Activated naive CD4-positive, alpha-beta T cell treated with anti-CD3 and anti-CD28 coated beads for 36 hours (primary cell): ENCODE data around the gene FOXN4. TPM values are rescaled to one million over a fixed set of nuclear protein-coding genes. Genes with fewer than 3 reads are reported as not detected.

ENCODE experiments used
- CTCF ChIA-PET: fragments of 350-600 bp; sonication (Branson Sonifier 250); formaldehyde crosslinking; loops from one replicate; lab custom pipeline; 2021; ENCODE audit warnings: antibody characterized with exemption; lab: Charles Lee
- DNase-seq: peaks from one replicate; pipeline ENCODE4 v3.0.0-alpha.2; 2020
- H3K27ac Mint-ChIP-seq: one replicate; pipeline ENCODE4 v1.8.0; 2021; ENCODE audit warnings: mild to moderate bottlenecking, mixed read lengths
- H3K27me3 Mint-ChIP-seq: one replicate; pipeline ENCODE4 v1.8.0; 2021; ENCODE audit warnings: low read depth, mixed read lengths
- H3K36me3 Mint-ChIP-seq: one replicate; pipeline ENCODE4 v1.8.0; 2021; ENCODE audit warnings: low read depth, mixed read lengths
- H3K4me1 Mint-ChIP-seq: one replicate; pipeline ENCODE4 v1.8.0; 2021; ENCODE audit warnings: low read depth, mixed read lengths
- H3K4me3 Mint-ChIP-seq: one replicate; pipeline ENCODE4 v1.8.0; 2021; ENCODE audit warnings: mild to moderate bottlenecking, moderate library complexity, mixed read lengths
- H3K9me3 Mint-ChIP-seq: one replicate; pipeline ENCODE4 v1.8.0; 2021; ENCODE audit warnings: mixed read lengths
- intact Hi-C: fragments of 100-400 bp; cut with micrococcal nuclease; formaldehyde crosslinking; loops from one replicate; pipeline ENCODE4 v1.15.1; 2023
- total RNA-seq, 2 experiments: library from RNA; stranded (reverse); gene quantifications; one replicate each; pipeline ENCODE4 v1.2.3, GENCODE V29; 2021

The FOXN4 gene
- total RNA-seq, 2 experiments from 2014 or later, result not detected

DNA sequence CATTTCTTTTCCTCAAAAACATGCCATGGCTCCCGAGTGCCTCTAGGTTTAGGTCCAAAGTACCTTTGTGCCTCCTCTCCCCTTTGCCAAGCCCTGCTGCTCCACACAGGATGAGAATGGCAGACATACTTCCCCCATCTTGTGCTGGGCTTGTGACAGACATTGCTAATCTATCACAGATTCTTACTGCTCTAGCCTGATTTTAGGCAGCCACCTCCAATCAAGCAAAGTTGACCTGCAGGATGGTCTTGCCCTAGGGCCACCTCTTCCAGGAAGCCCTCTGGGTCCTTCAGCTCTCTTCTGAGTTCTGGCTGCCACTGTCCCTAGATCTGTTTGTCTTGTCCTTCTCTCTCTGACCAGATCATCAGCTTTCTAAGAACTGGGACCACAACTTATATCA is 20.5 kb downstream of the FOXN4 start:
- Mint-ChIP-seq H3K27ac (no peak overlapping the region), H3K27me3 (peaks cover 10% of the 10 kb centered on the region), H3K4me3 (no peak overlapping the region), H3K36me3 (no peaks in the 10 kb centered on the region), H3K9me3 (no peaks in the 10 kb centered on the region), H3K4me1 (no peaks in the 10 kb centered on the region)
- no peak for DNase-seq
- intact Hi-C loops, result no loop called here
- CTCF ChIA-PET, result no interaction called here

DNA sequence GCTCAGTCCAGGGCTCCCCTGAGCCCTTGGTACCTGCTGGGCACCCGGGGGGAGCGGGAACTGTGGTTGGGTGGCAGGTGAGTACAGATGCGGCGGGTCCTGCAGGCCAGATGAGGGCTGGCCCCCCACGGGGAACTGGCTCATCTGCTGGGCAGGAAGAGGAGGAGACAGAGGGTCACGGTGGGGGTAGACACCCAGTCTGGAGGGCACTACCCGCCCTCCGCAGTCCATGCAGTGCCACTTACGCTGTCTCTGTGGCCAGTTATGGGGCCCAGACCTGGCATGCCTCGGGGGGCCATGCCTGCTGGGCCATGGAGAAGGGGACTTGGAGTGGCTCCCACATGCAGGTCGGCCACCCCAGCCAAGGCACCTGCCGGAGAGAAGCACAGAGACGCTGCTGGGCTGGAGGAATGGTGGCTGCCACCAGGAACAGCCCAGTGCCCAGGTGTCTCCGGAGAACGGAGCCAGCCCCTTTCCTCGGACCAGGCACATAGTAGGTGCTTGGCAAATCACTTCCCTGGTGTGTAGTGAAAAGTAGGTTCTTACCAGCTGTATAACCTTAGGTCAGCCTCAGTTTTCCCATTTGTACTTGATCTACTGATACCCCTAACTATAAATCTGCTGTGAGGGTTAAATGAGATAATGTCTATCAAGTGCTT is 21.1 kb downstream of the FOXN4 start:
- no peak overlapping the region for H3K4me3 Mint-ChIP-seq
- DNase-seq, result no peak
- no peaks in the 10 kb centered on the region for H3K4me1 Mint-ChIP-seq
- H3K27me3 Mint-ChIP-seq, result peaks cover 10% of the 10 kb centered on the region
- no peaks in the 10 kb centered on the region for H3K9me3 Mint-ChIP-seq
- H3K36me3 Mint-ChIP-seq, result no peaks in the 10 kb centered on the region
- CTCF ChIA-PET, result no interaction called here
- no peak overlapping the region for H3K27ac Mint-ChIP-seq
- intact Hi-C loops, result no loop called here

DNA sequence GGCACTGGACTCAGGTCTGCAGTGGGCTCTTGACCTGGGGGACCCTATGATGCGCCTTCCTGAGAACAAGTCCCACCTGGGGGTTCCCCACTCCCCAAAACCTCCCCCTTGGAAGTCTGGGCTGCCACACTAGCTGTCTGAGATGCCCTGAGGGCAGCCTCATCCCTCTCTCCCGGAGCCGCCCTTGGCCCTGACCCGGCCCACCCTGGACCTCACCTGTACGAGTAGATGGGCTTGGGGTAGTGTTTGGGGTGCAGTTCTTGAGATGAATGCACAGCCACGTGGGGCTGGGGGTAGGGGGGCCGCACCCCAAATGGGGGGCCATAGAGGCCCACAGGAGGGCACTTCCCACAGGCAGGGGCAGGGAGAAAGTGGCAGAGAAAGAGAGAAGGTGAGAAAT is 21.9 kb downstream of the FOXN4 start:
- H3K36me3 Mint-ChIP-seq, result no peaks in the 10 kb centered on the region
- intact Hi-C loops, result no loop called here
- no peaks in the 10 kb centered on the region for H3K4me1 Mint-ChIP-seq
- CTCF ChIA-PET, result no interaction called here
- peaks cover 7% of the 10 kb centered on the region for H3K27me3 Mint-ChIP-seq
- H3K4me3 Mint-ChIP-seq, result no peak overlapping the region
- H3K9me3 Mint-ChIP-seq, result no peaks in the 10 kb centered on the region
- DNase-seq, result no peak
- H3K27ac Mint-ChIP-seq, result no peak overlapping the region

DNA sequence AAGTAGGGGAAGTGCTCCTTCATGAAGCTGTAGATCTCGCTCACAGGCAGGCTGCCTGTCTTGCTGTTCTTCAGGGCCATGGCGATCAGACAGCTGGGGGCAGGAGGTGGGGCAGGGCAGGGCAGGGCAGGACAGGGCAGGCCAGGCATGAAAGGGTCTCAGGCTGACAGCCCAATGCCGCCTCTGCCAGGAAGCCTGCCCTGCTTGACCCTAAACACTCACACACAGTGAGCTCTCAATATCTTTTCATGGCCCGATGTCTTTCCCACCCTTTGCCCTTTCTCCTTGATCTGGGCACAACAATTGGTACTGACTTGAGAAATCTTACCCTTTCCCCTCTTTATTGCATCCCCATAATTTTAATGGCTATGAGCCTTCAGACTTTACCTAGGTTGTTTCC is 22.4 kb downstream of the FOXN4 start:
- H3K27me3 Mint-ChIP-seq, result peaks cover 5% of the 10 kb centered on the region
- no peak for DNase-seq
- intact Hi-C loops, result no loop called here
- no peaks in the 10 kb centered on the region for H3K36me3 Mint-ChIP-seq
- CTCF ChIA-PET, result no interaction called here
- H3K4me3 Mint-ChIP-seq, result no peak overlapping the region
- H3K9me3 Mint-ChIP-seq, result no peaks in the 10 kb centered on the region
- H3K4me1 Mint-ChIP-seq, result no peaks in the 10 kb centered on the region
- no peak overlapping the region for H3K27ac Mint-ChIP-seq

DNA sequence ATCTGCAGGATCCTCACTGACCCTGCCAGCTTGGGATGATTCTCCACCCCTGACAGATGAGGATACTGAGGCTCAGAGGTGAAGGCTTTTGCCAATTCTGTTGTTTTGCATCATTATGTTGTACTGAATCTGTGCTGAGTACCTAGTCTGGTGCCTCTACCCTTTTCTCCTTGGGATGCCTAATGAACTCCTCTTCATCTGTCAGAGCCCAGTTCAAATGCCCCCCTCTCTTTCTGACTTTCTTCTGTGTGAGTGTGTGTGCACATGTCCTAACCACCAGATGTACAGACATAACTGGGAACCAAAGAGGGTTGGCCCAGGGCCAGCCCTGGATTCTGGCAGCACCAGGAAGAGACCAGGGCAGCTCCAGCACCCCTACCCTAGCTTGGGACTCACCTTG is 22.8 kb downstream of the FOXN4 start:
- Mint-ChIP-seq H3K4me1 (no peaks in the 10 kb centered on the region), H3K4me3 (no peak overlapping the region), H3K27ac (no peak overlapping the region), H3K9me3 (no peaks in the 10 kb centered on the region), H3K27me3 (peaks cover 2% of the 10 kb centered on the region), H3K36me3 (no peaks in the 10 kb centered on the region)
- intact Hi-C loops, result no loop called here
- DNase-seq, result no peak
- CTCF ChIA-PET, result no interaction called here

DNA sequence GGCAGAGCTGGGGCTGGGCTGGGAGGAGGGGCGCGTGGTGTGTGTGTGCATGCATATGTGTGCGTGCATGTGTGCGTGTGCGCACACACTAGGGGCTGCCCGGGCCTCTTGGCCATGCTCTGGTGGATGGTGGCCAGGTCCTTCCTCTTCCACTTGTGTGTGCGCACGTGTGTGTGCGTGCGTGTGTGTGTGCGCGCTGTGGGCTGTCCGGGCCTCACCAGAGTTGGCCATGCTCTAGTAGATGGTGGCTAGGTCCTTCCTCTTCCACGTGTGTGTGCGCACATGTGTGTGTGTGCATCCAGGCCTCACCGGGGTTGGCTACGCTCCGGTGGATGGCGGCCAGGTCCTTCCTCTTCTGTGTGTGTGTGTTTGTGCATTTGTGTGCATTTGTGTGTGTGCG is 24.7 kb downstream of the FOXN4 start:
- H3K4me3 Mint-ChIP-seq, result no peak overlapping the region
- no peaks in the 10 kb centered on the region for H3K36me3 Mint-ChIP-seq
- no peaks in the 10 kb centered on the region for H3K9me3 Mint-ChIP-seq
- no peak for DNase-seq
- intact Hi-C loops, result no loop called here
- H3K4me1 Mint-ChIP-seq, result no peaks in the 10 kb centered on the region
- no peaks in the 10 kb centered on the region for H3K27me3 Mint-ChIP-seq
- no peak overlapping the region for H3K27ac Mint-ChIP-seq
- CTCF ChIA-PET, result interaction anchor here (0.9 kb wide), 1 partner anchor 101 kb away, joined by 3 read pairs; no protein-coding TSS in a partner anchor

DNA sequence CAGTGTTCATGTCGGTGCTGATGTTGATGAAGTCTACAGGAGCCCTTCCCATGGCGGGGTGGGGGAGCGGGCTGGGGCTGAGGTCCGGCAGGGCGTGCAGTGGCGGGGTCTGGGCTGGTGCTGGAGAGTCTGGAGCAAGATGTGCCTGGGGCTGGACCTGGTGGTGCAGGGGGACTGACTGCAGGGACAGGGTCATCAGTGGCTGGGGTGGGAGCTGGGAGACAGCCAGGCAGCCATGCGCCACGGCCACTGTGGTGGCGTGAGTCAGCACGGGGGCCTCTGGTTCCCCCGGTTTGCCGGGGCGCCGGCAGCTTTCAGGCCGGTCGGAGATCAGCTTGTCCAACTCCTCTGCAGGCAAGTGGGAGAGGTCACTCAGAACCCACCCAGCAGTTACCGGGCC is 27.6 kb downstream of the FOXN4 start:
- Mint-ChIP-seq H3K27me3 (no peaks in the 10 kb centered on the region), H3K4me3 (no peak overlapping the region), H3K36me3 (no peaks in the 10 kb centered on the region), H3K9me3 (no peaks in the 10 kb centered on the region), H3K27ac (no peak overlapping the region), H3K4me1 (no peaks in the 10 kb centered on the region)
- CTCF ChIA-PET, result interaction anchor here (0.5 kb wide), 1 partner anchor 1781 kb away, joined by 3 read pairs; no protein-coding TSS in a partner anchor
- DNase-seq, result no peak
- intact Hi-C loops, result no loop called here

- intact Hi-C loops, result no loop called here
- H3K9me3 Mint-ChIP-seq, result no peaks in the 10 kb centered on the region
- no peaks in the 10 kb centered on the region for H3K36me3 Mint-ChIP-seq
- no peaks in the 10 kb centered on the region for H3K4me1 Mint-ChIP-seq
- H3K27me3 Mint-ChIP-seq, result no peaks in the 10 kb centered on the region
- H3K4me3 Mint-ChIP-seq, result no peak overlapping the region
- H3K27ac Mint-ChIP-seq, result no peak overlapping the region
- CTCF ChIA-PET, result interaction anchor here (0.6 kb wide), 1 partner anchor 10 kb away, joined by 3 read pairs; no protein-coding TSS in a partner anchor
- DNase-seq, result no peak
These were observed 29.6 kb downstream of the FOXN4 start for GRCh38 chr12:109279525-109279924.

DNA sequence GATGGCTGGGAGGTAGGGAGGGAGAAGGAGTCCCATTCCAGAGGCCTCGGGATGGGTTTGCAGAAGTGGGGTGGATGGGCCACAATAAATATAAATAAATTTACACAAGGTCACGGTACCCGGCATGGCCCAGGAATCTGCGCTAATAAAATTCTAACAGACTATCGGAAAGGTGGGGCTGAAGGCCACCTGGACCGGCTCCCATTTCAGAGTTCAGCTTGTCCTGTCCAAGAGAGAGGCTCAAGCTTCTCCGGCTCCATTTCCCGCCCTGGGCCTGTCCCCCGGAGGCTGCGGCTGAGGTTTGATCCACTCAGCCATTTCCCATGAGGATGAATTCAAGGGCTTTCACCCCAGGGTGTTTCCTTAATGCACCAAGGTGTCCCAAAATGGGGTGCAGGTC is 30.2 kb downstream of the FOXN4 start:
- no peak for DNase-seq
- Mint-ChIP-seq H3K9me3 (no peaks in the 10 kb centered on the region), H3K4me3 (no peak overlapping the region), H3K27me3 (no peaks in the 10 kb centered on the region), H3K4me1 (no peaks in the 10 kb centered on the region), H3K36me3 (no peaks in the 10 kb centered on the region), H3K27ac (no peak overlapping the region)
- intact Hi-C loops, result no loop called here
- CTCF ChIA-PET, result no interaction called here

DNA sequence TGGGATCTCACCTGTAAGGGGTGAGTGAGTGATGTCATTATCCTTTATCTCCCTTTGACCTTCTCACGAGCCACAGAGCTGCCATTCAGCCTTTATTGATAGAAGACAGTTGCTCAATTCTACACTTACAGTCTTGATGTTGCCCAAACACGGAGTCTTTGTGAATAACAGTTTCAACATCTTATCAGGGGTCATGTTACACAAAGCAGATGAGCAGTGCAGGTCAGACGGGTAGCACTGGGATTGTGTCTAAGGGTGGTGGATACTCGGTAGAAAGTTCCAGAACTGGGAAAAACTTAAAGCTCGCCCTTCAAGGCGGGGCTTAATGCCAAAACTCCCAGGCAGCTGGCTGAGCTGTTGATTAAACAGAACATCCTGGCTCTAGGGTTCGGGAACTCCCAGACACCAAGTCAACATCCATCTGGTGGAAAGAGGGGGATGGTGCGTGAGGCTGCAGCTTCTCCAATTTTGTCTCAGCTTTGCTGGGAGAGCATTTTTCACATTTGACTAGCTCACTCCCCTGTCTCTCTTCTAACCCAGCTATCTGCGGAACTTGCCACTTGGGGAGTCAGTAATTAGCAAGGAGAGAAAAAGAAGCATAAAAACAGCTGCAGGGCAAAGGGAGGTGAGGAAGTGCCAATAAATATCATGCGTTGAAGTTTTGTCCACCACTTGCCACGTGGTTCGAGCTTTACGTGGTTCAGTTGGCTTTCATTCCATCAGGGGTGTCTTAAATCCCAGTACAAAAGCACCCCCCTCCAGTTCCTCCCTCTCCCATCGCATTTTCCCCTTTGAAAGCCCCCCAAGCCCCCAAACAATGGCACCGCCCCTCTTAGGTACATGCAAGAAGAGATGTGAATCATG is 31.0 kb downstream of the FOXN4 start:
- intact Hi-C loops, result no loop called here
- no peak overlapping the region for H3K4me3 Mint-ChIP-seq

GRCh38 chr12:109277255-109277898 is 31.7 kb downstream of the FOXN4 start:
- CTCF ChIA-PET, result interaction anchor here (1.0 to 1.6 kb wide), 2 partner anchors 15 to 117 kb away, joined by 3 read pairs; no protein-coding TSS in a partner anchor

More for the DNA sequence above, 31.0 kb downstream of the FOXN4 start:
- CTCF ChIA-PET, result interaction anchor here (0.6 to 1.6 kb wide), 2 partner anchors 14 to 59 kb away, joined by 3 read pairs; no protein-coding TSS in a partner anchor
- DNase-seq, result no peak
- Mint-ChIP-seq H3K36me3 (no peaks in the 10 kb centered on the region), H3K27ac (no peak overlapping the region), H3K27me3 (peaks cover 2% of the 10 kb centered on the region), H3K4me1 (no peaks in the 10 kb centered on the region), H3K9me3 (no peaks in the 10 kb centered on the region)

DNA sequence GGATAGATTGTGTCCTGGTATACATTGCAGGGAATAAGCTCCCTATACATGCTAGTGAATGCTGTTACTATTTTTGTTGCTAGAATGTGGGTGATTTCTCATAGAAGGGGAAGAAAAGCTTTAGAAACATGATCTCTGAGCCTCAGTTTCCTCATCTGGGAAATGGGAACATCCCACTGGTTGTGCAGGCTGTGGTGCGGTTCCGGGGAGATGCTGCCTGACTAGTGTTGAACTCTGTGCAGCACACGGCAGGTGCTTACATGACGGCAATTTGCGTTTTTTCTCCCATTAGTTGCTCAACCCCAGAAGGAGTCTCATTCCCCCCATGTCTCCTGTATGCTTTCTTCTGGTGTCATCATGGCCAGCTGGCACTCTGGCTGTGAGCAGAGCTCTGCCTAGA is 32.9 kb downstream of the FOXN4 start:
- peaks cover 1% of the 10 kb centered on the region for H3K36me3 Mint-ChIP-seq
- peaks cover 4% of the 10 kb centered on the region for H3K27me3 Mint-ChIP-seq
- no peak overlapping the region for H3K4me3 Mint-ChIP-seq
- no peaks in the 10 kb centered on the region for H3K9me3 Mint-ChIP-seq
- no peak for DNase-seq
- intact Hi-C loops, result no loop called here
- H3K27ac Mint-ChIP-seq, result no peak overlapping the region
- CTCF ChIA-PET, result interaction anchor here (1.4 kb wide), 1 partner anchor 13 kb away, joined by 4 read pairs; no protein-coding TSS in a partner anchor
- no peaks in the 10 kb centered on the region for H3K4me1 Mint-ChIP-seq

More at GRCh38 chr12:109277255-109277898, 31.7 kb downstream of the FOXN4 start:
- Mint-ChIP-seq H3K4me1 (no peaks in the 10 kb centered on the region), H3K9me3 (no peaks in the 10 kb centered on the region), H3K27ac (no peak overlapping the region), H3K4me3 (no peak overlapping the region), H3K36me3 (no peaks in the 10 kb centered on the region), H3K27me3 (peaks cover 4% of the 10 kb centered on the region)
- DNase-seq, result no peak
- intact Hi-C loops, result no loop called here
